K562 (cell line): ENCODE results near the gene COL15A1. TPM values are rescaled to one million over a fixed set of nuclear protein-coding genes. Genes with fewer than 3 reads are reported as not detected.

Experiments
- C11orf30 ChIP-seq: fragments of 450-650 bp; IDR thresholded peaks from 2 replicates; pipeline ENCODE4 v1.6.1; 2016; ENCODE audit warnings: low read depth, mild to moderate bottlenecking
- LEF1 ChIP-seq: fragments of 450-650 bp; IDR thresholded peaks from 2 replicates; pipeline ENCODE4 v1.6.1; 2016; ENCODE audit warnings: mild to moderate bottlenecking
- NCOA6 ChIP-seq: fragments of 450-650 bp; IDR thresholded peaks from 2 replicates; pipeline ENCODE4 v1.6.1; 2017; ENCODE audit warnings: mild to moderate bottlenecking
- SOX6 ChIP-seq: fragments of 450-650 bp; IDR thresholded peaks from 2 replicates; pipeline ENCODE4 v1.6.1; 2014; ENCODE audit warnings: mild to moderate bottlenecking
- TEAD1 ChIP-seq, 2 experiments: fragments of 450-650 bp in 1 of 2; sonication (generic) in 1 of 2; formaldehyde crosslinking; IDR thresholded peaks; 2 replicates each; pipeline versions ENCODE4 v1.4.0 to v1.8.0; 2020 to 2022; ENCODE audit warnings: mild to moderate bottlenecking in 2 of 2, missing genetic modification reagents in 1 of 2
- ZNF311 ChIP-seq: fragments of 250-450 bp; sonication (Bioruptor Pico); IDR thresholded peaks from 2 replicates; pipeline ENCODE4 v1.4.0; 2020; ENCODE audit warnings: mild to moderate bottlenecking, moderate library complexity
- ZNF316 ChIP-seq: fragments of 450-650 bp; IDR thresholded peaks from 2 replicates; pipeline ENCODE4 v1.6.1; 2016
- polyA plus RNA-seq, 8 experiments: library from polyadenylated mRNA; depleted of rRNA in 4 of 8; stranded (reverse) in 5 of 8; unstranded in 3 of 8; fragments of >200 nt; fragmentation: Nextera tagmentation in 2 of 8; fragmentation: Illumina TruSeq in 1 of 8; extraction: Ambion mirVana in 2 of 8; extraction: Trizol in 1 of 8; gene quantifications; 2 replicates each; pipeline versions ENCODE4 v1.2.1 to v1.2.3, GENCODE V29; 2011 to 2014; ENCODE audit warnings: inconsistent platforms in 1 of 8, missing spikeins in 1 of 8
- total RNA-seq, 7 experiments: library from RNA; depleted of rRNA in 6 of 7; stranded (reverse); fragments of >200 nt in 6 of 7; fragmentation: Illumina TruSeq in 2 of 7; extraction: Trizol in 2 of 7; gene quantifications; 2 replicates each; pipeline versions ENCODE4 v1.2.1 to v1.2.3, GENCODE V29; 2011 to 2021; ENCODE audit warnings: low replicate concordance in 1 of 7
- TF ChIP-seq, protein P1 (sequence below), 2 experiments: fragments of 450-650 bp in 1 of 2; IDR thresholded peaks; 2 replicates each; pipeline ENCODE4 v1.6.1; 2011 to 2017; ENCODE audit warnings: low read depth in 2 of 2, antibody characterized with exemption in 1 of 2, borderline replicate concordance in 1 of 2, low read length in 1 of 2, mild to moderate bottlenecking in 1 of 2, mixed read lengths in 1 of 2; ENCODE audit not compliant: control insufficient read depth in 1 of 2
- TF ChIP-seq, protein P2 (sequence below): sonication (generic); formaldehyde crosslinking; IDR thresholded peaks from 2 replicates; pipeline ENCODE4 v1.8.1; 2022; ENCODE audit warnings: missing genetic modification reagents
- TF ChIP-seq, protein P3 (sequence below): IDR thresholded peaks from 2 replicates; pipeline ENCODE4 v1.6.1; 2014; ENCODE audit warnings: antibody characterized with exemption

Gene COL15A1
- total and polyA plus RNA-seq, 9 of the 15 experiments (the other 6 are each of a cell fraction or from before 2014, with no cell fraction given) = 0.46 to 5.1 (median 2.6) TPM

DNA sequence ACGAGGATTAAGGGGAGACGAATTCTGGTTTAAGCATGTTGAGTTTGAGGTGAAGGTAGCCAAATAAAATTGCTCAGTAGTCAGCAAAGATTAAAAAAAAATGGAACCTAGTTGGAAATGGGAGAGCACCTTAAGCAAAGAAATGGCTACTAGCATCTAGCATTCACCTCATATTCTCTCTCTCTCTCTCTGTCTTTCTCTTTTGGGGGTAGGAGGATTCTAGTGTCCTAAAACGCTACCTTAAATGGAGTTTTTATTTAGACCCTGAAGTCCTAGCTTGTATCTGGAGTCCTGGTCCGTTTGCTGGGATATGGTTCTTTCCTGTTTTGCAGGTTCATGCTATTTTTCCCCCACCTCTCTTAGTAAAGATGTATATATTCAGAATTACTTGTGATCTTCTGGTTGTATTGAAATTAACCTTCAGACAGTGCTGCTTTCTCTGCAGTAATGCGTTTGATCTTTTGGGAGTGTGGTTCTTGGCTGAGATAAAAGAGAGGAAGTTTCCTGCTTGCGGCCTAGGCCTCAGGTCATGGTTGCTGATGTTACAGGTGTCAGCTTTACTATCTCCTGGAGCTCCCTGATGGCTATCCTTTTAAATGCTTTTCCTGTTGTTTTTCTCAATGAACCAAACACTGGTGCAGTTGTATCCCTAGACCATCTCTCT lies 169.2 kb downstream of the COL15A1 start (continued):
- TF ChIP-seq, protein P1, sequence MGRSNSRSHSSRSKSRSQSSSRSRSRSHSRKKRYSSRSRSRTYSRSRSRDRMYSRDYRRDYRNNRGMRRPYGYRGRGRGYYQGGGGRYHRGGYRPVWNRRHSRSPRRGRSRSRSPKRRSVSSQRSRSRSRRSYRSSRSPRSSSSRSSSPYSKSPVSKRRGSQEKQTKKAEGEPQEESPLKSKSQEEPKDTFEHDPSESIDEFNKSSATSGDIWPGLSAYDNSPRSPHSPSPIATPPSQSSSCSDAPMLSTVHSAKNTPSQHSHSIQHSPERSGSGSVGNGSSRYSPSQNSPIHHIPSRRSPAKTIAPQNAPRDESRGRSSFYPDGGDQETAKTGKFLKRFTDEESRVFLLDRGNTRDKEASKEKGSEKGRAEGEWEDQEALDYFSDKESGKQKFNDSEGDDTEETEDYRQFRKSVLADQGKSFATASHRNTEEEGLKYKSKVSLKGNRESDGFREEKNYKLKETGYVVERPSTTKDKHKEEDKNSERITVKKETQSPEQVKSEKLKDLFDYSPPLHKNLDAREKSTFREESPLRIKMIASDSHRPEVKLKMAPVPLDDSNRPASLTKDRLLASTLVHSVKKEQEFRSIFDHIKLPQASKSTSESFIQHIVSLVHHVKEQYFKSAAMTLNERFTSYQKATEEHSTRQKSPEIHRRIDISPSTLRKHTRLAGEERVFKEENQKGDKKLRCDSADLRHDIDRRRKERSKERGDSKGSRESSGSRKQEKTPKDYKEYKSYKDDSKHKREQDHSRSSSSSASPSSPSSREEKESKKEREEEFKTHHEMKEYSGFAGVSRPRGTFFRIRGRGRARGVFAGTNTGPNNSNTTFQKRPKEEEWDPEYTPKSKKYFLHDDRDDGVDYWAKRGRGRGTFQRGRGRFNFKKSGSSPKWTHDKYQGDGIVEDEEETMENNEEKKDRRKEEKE (IDR thresholded peaks at IDR 0.05; ENCODE audit: borderline replicate concordance in 1 of 2, control insufficient read depth in 1 of 2, low read depth in 2 of 2, low read length in 1 of 2) = no peak
- TF ChIP-seq C11orf30 = no peak
- no peak for TF ChIP-seq TEAD1 (CRISPR knock-in tag; IDR thresholded peaks at IDR 0.05)
- TF ChIP-seq, protein P2, sequence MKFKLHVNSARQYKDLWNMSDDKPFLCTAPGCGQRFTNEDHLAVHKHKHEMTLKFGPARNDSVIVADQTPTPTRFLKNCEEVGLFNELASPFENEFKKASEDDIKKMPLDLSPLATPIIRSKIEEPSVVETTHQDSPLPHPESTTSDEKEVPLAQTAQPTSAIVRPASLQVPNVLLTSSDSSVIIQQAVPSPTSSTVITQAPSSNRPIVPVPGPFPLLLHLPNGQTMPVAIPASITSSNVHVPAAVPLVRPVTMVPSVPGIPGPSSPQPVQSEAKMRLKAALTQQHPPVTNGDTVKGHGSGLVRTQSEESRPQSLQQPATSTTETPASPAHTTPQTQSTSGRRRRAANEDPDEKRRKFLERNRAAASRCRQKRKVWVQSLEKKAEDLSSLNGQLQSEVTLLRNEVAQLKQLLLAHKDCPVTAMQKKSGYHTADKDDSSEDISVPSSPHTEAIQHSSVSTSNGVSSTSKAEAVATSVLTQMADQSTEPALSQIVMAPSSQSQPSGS (CRISPR knock-in tag) = no peak
- peak; percentile 59; the same call in 1 of the 2 replicates for TF ChIP-seq LEF1
- no peak for TF ChIP-seq ZNF311 (CRISPR knock-in tag)
- TF ChIP-seq NCOA6 = no peak
- TF ChIP-seq SOX6 = no peak
- peak; percentile 26; the same call in 1 of the 2 replicates for TF ChIP-seq ZNF316
- TF ChIP-seq, protein P3, sequence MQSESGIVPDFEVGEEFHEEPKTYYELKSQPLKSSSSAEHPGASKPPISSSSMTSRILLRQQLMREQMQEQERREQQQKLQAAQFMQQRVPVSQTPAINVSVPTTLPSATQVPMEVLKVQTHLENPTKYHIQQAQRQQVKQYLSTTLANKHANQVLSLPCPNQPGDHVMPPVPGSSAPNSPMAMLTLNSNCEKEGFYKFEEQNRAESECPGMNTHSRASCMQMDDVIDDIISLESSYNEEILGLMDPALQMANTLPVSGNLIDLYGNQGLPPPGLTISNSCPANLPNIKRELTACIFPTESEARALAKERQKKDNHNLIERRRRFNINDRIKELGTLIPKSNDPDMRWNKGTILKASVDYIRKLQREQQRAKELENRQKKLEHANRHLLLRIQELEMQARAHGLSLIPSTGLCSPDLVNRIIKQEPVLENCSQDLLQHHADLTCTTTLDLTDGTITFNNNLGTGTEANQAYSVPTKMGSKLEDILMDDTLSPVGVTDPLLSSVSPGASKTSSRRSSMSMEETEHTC = no peak
